GM21737 (cell line): ENCODE measurements around the gene TMEM39B.
"Not testable (repeated sequence)": the region's sequence is repeated elsewhere in the genome, so short reads cannot be mapped to it uniquely, and the experiment has no call there.

Source experiments
- ATAC-seq: cut with Tn5 transposase; IDR thresholded peaks from one replicate; pipeline ENCODE4 v1.9.1; 2021; ENCODE audit warnings: mild to moderate bottlenecking, moderate library complexity; ENCODE audit not compliant: unreplicated experiment

Gene TMEM39B

GRCh38 chr1:32068957-32069588, 3.7 kb upstream of the TMEM39B start:
- no peak for ATAC-seq

GRCh38 chr1:32071758-32072621, 749 bp upstream of the TMEM39B start:
- no peak for ATAC-seq

DNA sequence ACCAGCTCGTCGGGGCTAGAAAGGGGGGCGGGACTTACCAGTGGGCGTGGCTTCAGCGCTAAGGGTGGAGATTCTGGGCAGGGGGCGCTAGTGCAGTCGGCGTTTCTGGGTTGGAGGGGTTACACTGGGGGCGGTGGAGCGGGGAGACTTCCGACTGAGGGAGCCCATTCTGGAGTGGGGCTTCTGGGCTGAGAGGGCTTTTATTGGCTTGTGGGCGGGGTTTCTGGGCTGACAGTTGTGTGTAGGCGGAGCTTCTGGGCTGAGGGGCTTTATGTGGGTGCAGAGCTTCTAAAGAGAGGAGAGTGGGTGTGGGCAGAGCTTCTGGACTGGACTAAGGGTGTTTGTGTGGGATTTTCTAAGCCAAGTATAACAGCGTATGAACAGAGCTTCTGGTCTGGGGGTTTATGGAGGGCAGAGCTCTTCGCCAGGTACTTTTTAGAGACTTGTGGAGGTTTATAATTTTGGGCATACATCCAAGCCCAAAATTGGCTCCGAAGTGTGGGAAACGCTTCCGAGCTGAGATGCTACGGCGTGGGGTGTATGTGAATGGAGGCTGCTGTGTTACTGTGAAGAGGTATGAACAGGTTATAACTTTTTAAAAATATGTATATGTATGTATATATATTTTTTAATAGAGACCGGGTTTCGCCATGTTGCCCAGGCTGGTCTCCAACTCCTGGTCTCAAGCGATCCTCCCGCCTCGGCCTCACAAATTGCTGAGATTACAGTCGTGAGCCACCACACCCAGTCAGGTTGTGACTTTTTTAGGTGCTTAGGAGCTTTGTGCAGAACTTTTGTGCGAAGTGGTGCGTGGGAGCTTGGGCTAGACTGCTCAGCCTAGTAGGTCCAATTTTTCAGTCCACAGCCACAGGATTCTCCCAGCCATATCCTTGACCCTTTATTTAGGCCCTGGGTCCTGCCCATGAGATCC, 825 bp downstream of the TMEM39B start:
- peak; percentile 27 for ATAC-seq

DNA sequence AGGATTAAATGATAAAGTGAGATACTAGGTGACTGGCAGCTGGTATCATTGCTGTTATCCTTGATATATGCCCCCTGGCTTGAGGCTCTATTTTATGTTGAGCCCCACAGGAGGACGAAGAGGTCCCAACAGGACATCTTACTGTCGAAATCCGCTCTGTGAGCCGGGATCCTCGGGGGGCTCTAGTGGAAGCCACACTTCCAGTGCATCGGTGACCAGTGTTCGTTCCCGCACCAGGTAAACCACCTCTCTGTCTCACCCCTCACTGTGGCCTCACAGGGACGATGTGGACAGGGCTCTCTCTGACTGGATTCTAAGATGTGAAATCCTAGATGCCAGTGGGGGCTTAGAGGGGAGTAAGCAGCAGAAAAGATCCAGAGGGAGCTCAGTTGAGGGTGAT, 2.1 kb downstream of the TMEM39B start:
- ATAC-seq, result no peak

GRCh38 chr1:32077451-32077850, 4.7 kb downstream of the TMEM39B start:
- no peak for ATAC-seq

DNA sequence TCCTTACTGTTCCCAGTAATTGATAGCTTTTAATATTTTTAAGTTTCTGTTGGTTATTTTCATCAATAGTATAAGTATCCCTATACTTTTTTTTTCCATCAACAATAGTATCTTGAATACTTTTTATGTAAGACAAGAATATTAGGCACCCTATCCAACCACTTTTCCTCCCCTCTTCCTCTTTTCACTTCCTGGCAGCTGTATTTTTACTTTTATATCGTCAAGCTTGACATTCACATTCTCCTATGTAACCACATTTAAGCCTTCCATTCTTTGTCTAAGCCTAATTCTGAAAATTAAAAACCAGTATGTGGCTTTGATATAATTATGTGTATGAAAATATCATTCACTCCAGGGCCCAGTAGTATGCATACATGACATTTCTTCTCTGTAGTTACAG, 9.3 kb downstream of the TMEM39B start:
- no peak for ATAC-seq

GRCh38 chr1:32086381-32086780, 13.6 kb downstream of the TMEM39B start:
- ATAC-seq, result not testable (repeated sequence)

DNA sequence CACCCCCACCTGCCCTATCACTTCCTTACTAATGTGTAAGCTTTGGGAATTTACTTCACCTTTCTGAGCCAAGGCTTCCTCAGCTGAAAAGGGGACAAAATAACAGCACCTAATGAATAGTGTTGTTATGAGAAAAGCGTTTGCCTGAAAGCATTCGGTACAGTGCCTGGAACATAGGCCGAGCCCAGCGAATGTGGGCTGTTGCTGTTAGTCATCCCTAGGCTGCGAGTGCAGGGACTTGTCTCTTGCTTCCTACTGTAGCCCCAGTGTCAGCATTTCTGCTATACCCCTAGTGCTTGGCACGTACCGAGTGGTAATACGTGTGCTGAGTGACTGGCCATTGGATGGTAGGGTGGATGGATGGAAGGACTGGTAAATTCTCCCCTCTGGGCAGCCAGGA, 18.4 kb downstream of the TMEM39B start:
- no peak for ATAC-seq

DNA sequence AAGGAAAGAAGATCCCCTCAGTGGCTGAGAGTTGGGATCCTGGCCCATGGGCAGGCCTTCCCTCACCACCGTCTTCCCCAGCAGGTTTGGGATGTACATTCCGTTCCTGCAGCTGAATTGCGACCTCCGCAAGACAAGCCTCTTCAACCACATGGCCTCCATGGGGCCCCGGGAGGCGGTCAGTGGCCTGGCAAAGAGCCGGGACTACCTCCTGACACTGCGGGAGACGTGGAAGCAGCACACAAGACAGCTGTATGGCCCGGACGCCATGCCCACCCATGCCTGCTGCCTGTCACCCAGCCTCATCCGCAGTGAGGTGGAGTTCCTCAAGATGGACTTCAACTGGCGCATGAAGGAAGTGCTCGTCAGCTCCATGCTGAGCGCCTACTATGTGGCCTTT, 18.9 kb downstream of the TMEM39B start:
- no peak for ATAC-seq

DNA sequence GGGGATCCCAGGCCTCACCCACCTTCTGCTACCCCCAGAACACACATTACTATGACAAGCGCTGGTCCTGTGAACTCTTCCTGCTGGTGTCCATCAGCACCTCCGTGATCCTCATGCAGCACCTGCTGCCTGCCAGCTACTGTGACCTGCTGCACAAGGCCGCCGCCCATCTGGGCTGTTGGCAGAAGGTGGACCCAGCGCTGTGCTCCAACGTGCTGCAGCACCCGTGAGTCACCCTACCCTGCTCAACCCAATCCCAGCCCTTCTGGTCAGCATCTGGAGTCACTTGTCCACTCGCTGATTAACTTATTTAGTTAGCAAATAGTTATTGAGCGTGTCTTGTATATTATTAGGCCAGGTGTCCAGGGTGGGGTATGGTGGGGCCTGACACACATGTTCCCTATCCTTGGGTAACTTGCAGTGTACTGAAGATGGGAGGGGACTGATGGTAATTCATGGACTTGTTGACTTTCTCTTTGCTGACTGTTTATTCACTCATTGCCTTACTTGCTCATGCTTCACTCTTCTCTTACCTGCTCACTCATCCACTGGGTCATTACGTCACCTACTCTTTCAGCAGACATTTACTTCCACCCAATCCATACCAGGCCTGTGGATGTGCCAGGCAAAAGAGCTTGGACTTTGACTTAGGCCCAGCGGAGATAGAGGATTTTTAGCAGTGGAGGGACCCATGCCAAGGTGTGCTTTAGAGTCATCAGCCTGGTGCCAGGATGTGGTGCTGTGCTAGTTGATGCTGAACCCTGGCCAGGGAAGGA, 22.2 kb downstream of the TMEM39B start:
- ATAC-seq, result no peak

DNA sequence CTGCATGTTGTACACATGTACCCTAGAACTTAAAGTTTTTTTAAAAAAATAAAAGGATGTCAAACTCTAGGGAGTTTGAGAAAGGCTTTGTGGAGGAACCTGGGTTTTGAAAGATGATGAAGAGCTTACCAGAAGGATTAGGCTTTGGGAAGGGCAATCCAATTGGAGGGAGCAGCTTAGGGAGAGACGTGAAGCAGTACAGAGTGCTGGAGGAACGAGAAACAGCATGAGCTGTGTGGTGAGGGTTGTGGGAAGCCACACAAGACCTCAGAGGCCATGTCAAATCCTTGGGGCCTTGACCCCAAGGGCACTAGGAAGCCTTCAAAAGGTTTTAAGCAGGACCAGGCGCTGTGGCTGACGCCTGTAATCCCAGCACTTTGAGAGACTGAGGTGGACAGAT, 26.7 kb downstream of the TMEM39B start:
- ATAC-seq, result no peak

GRCh38 chr1:32100359-32100758, 27.6 kb downstream of the TMEM39B start:
- no peak for ATAC-seq

DNA sequence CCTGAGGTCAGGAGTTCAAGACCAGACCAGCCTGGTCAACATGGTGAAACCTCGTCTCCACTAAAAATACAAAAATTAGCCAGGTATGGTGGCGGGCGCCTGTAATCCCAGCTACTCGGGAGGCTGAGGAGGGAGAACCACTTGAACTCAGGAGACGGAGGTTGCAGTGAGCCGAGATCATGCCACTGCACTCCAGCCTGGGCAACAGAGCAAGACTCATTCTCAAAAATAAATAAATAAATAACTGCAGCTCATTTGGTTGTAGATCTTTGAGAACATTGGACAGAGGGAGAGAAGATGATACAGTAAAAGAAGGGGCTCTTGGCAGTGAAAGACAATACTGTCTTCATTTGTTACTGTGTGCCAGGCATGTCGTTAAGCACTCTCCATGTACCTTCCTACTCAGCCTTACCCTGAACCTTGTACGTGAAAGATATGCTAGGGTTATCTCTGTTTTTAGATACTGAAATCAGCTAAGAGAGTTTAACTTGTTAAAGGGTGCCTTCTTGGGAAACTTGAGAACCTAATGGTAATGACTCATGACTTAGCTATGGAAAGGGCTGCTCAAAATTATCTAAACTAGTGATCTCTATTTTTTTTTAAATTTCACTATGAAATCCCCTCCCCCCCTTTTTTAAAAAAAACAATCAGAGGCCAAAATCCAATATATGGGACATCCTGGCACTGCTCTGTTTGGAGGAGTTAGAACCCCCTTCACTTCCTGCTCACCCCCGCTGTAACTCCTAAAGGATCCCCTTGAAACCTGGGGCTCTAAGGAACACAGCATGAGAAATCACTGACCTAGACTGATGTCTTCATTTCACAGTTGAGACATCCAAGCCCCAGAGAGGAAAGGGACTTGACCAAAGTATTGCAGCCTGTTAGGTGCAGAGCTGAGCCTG, 28.3 kb downstream of the TMEM39B start:
- no peak for ATAC-seq

GRCh38 chr1:32104127-32104526, 31.4 kb downstream of the TMEM39B start:
- no peak for ATAC-seq

DNA sequence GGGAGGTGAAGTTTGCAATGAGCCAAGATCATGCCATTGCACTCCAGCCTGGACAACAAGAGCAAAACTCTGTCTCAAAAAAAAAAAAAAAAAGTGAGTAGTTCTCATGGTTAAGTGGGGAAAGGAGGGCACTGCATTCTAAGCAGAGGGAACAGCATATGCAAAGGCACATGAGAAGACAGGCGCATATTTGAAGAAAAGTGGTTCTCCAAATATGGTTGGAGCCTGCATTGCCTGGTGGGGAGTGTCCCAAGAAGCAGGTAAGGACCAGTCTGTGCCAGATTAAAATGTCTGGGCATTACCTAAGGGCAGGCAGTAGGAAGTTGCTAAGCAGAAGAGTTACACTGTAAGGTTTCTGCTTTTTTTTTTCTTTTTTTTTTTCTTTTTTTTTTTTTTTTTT, 32.6 kb downstream of the TMEM39B start:
- no peak for ATAC-seq

- ATAC-seq, result no peak
Measured at GRCh38 chr1:32106663-32107275, 34.0 kb downstream of the TMEM39B start.

GRCh38 chr1:32107742-32108661, 35.3 kb downstream of the TMEM39B start, which contains the start of gene KPNA6:
Gene KPNA6 (plus strand): TSS chr1:32108056. CDS start chr1:32108131, 75 bp downstream.
- peak; percentile 51 for ATAC-seq

DNA sequence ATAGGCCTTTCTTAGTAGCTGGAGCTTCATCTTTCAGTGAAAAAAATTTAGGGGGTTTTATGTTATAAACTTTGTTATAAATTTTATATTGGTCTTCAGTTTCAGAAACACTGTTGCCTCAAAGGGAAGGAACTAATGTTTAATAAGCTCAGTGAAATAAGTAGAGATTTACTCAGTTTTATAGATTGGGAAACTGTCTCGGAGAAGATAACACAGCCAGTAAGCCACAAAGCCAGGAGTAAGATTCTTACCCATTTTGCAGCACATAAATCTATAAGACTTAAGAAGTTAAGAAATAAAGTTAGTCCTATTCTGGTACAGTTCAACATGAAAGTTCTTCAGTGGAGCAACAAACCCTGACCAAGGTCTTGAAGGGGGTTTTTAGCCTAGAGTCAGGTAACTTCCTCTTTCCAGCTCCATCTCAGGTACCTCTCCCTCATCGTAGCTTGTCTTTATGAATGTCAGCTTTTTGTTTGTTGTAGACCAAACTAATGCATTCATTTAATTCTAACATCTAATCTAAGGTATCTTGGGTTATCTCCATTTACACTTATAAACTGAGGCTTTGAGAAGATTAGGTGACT, 38.4 kb downstream of the TMEM39B start:
- ATAC-seq, result no peak
